Measurements from ENCODE around the gene F2RL2.

- TF ChIP-seq POLR2A (IDR thresholded peaks at IDR 0.05) (no peak), CTCF (IDR thresholded peaks at IDR 0.05 in 8 of 11, conservative IDR thresholded peaks at IDR 0.05 in 3 of 11) (no peak), POLR2AphosphoS5 (IDR thresholded peaks at IDR 0.05) (no peak)
These were observed 29.7 kb upstream of the F2RL2 start for GRCh38 chr5:76652809-76653414.

All from spleen (tissue), 7 donors.